Ascending aorta (tissue), 2 donors: Measurements from ENCODE around the gene PIGC. TPM values are rescaled to one million over a fixed set of nuclear protein-coding genes. Genes with fewer than 3 reads are reported as not detected.

Experiments
- DNase-seq, 2 donors: peaks; one replicate each; pipeline ENCODE4 v3.0.0-alpha.2; 2019; ENCODE audit warnings: low spot score in 2 of 2
- H3K27ac ChIP-seq, 2 donors: fragments of 200-600 bp; sonication (generic); one replicate each; pipeline ENCODE4 v1.5.1; 2016 to 2017; ENCODE audit warnings: mild to moderate bottlenecking in 1 of 2
- H3K27me3 ChIP-seq: fragments of 200-600 bp; sonication (generic); one replicate; pipeline ENCODE4 v1.5.1; 2017
- H3K36me3 ChIP-seq, 2 donors: fragments of 200-600 bp; sonication (generic); one replicate each; pipeline ENCODE4 v1.5.1; 2016
- H3K4me1 ChIP-seq, 2 donors: fragments of 200-600 bp; sonication (generic); one replicate each; pipeline ENCODE4 v1.5.1; 2016 to 2017; ENCODE audit warnings: mild to moderate bottlenecking in 1 of 2
- H3K4me3 ChIP-seq, 2 donors: fragments of 200-600 bp; sonication (generic); one replicate each; pipeline ENCODE4 v1.5.1; 2016 to 2017; ENCODE audit warnings: mild to moderate bottlenecking in 1 of 2
- H3K9me3 ChIP-seq, 2 donors: fragments of 200-600 bp; sonication (generic); one replicate each; pipeline ENCODE4 v1.5.1; 2016
- intact Hi-C: fragments of 100-400 bp; cut with DNase I; formaldehyde crosslinking; loops from one replicate; pipeline ENCODE4 v1.15.1; 2023
- total RNA-seq: library from RNA; depleted of rRNA; stranded (reverse); fragments of >200 nt; gene quantifications from one replicate; pipeline ENCODE4 v1.1.0, GENCODE V29; 2016
- TF ChIP-seq, protein P1 (sequence below), 3 experiments: fragments of 200-600 bp in 2 of 3; fragments of 450-650 bp in 1 of 3; sonication (generic) in 2 of 3; IDR thresholded peaks; one replicate each; pipeline ENCODE4 v1.5.1; 2016 to 2019; ENCODE audit warnings: antibody characterized with exemption in 3 of 3, mild to moderate bottlenecking in 1 of 3, moderate library complexity in 1 of 3

Gene PIGC
- total RNA-seq, 1 donor from 2014 or later: 20.0 TPM

DNA sequence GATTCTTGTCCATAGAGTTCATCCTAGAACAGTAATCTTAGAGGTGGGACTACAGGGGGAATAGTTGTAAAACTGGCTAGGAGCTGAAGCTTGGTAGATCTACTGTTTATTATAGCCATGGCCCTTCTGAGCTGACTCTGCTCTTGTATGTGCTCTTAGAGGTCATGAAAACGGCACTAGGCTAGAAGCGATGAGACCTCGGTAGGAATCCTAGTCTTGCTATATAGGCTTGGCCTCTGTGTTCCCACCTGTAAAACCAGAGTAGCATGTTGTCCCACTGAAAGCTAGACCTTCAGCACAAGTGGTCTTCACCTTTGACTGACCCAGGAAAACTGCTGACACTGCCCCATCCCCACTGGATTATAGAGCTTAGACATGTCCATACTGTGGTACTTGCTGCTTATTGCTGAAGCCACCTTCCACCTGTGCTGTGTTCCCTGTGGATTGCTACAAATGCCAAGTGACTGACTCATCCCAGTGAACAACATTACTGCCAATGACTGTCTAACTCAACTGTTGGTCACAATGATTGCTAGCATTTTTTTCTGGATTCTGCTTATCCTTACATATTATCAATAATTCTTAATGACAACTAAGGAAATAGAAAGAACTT lies 23.0 kb upstream of the PIGC start:
- no peaks in the 10 kb centered on the region for H3K36me3 ChIP-seq
- no peaks in the 10 kb centered on the region for H3K4me1 ChIP-seq
- H3K4me3 ChIP-seq: no peak overlapping the region
- intact Hi-C loops: no loop called here
- no peaks in the 10 kb centered on the region for H3K27me3 ChIP-seq
- H3K27ac ChIP-seq: no peak overlapping the region
- H3K9me3 ChIP-seq: no peaks in the 10 kb centered on the region
- TF ChIP-seq, protein P1, sequence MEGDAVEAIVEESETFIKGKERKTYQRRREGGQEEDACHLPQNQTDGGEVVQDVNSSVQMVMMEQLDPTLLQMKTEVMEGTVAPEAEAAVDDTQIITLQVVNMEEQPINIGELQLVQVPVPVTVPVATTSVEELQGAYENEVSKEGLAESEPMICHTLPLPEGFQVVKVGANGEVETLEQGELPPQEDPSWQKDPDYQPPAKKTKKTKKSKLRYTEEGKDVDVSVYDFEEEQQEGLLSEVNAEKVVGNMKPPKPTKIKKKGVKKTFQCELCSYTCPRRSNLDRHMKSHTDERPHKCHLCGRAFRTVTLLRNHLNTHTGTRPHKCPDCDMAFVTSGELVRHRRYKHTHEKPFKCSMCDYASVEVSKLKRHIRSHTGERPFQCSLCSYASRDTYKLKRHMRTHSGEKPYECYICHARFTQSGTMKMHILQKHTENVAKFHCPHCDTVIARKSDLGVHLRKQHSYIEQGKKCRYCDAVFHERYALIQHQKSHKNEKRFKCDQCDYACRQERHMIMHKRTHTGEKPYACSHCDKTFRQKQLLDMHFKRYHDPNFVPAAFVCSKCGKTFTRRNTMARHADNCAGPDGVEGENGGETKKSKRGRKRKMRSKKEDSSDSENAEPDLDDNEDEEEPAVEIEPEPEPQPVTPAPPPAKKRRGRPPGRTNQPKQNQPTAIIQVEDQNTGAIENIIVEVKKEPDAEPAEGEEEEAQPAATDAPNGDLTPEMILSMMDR (IDR thresholded peaks at IDR 0.05): no peak
- no peak for DNase-seq

GRCh38 chr1:172465617-172466016 lies 21.7 kb upstream of the PIGC start:
- no peaks in the 10 kb centered on the region for H3K4me1 ChIP-seq
- H3K27me3 ChIP-seq: no peaks in the 10 kb centered on the region
- no peak overlapping the region for H3K27ac ChIP-seq
- no peaks in the 10 kb centered on the region for H3K36me3 ChIP-seq
- intact Hi-C loops: no loop called here
- H3K4me3 ChIP-seq: no peak overlapping the region
- TF ChIP-seq, protein P1 (IDR thresholded peaks at IDR 0.05): no peak
- H3K9me3 ChIP-seq: no peaks in the 10 kb centered on the region
- DNase-seq: no peak

DNA sequence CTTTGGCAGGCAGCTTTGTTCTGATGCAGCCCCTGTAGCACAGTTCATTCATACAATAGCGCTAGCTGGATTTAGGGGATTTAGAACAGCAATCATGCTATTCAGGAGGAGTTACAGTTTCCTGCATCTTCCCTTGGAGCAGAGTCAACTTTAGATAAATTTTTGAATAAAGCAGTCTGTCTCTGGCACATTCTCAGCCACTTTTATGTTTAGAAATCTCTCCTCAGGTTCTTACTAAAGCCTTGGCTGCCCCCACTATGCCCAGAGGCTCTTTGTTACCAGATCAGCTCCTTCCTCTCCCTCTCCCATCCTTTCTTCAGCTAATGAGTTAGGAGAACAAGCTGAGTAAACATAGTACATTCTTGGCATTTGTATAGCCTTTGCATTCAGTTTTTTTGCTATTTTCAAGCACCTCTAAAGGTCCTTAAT lies 17.0 kb upstream of the PIGC start:
- Histone ChIP-seq H3K4me3 (no peak overlapping the region), H3K4me1 (no peaks in the 10 kb centered on the region), H3K27ac (no peak overlapping the region), H3K9me3 (no peaks in the 10 kb centered on the region), H3K27me3 (no peaks in the 10 kb centered on the region), H3K36me3 (no peaks in the 10 kb centered on the region)
- no peak for DNase-seq
- TF ChIP-seq, protein P1 (IDR thresholded peaks at IDR 0.05): no peak
- intact Hi-C loops: no loop called here

GRCh38 chr1:172460177-172460576 lies 16.3 kb upstream of the PIGC start:
- no peaks in the 10 kb centered on the region for H3K4me1 ChIP-seq
- intact Hi-C loops: no loop called here
- TF ChIP-seq, protein P1 (IDR thresholded peaks at IDR 0.05): no peak
- no peaks in the 10 kb centered on the region for H3K36me3 ChIP-seq
- no peak overlapping the region for H3K27ac ChIP-seq
- DNase-seq: no peak
- H3K27me3 ChIP-seq: no peaks in the 10 kb centered on the region
- no peaks in the 10 kb centered on the region for H3K9me3 ChIP-seq
- H3K4me3 ChIP-seq: no peak overlapping the region

GRCh38 chr1:172457479-172458130 lies 13.7 kb upstream of the PIGC start:
- TF ChIP-seq, protein P1 (IDR thresholded peaks at IDR 0.05): no peak
- no peaks in the 10 kb centered on the region for H3K27me3 ChIP-seq
- H3K9me3 ChIP-seq: no peaks in the 10 kb centered on the region
- no peak for DNase-seq
- H3K36me3 ChIP-seq: no peaks in the 10 kb centered on the region
- H3K27ac ChIP-seq: no peak overlapping the region
- intact Hi-C loops: no loop called here
- H3K4me1 ChIP-seq: no peaks in the 10 kb centered on the region
- H3K4me3 ChIP-seq: no peak overlapping the region
